Activated T-helper 2 cell treated with anti-CD3 and anti-CD28 coated beads, Interferon-gamma antibody, Interleukin-2, Interleukin-4, amounts not matched to agents 10 μg/mL and 5 μg/mL and 100 μg/mL, durations not matched to agents 14 hours and 24 hours and 36 hours (primary cell): ENCODE data around the gene MACROH2A1. TPM values are rescaled to one million over a fixed set of nuclear protein-coding genes. Genes with fewer than 3 reads are reported as not detected.
A peak's percentile ranks its signal among the peaks of the same experiment; 100 is the strongest.

ENCODE experiments used
- DNase-seq: peaks from one replicate; pipeline ENCODE4 v3.0.0; 2021; ENCODE audit warnings: low spot score
- H3K27ac Mint-ChIP-seq: one replicate; pipeline ENCODE4 v1.8.0; 2021; ENCODE audit warnings: mixed read lengths
- H3K27me3 Mint-ChIP-seq: one replicate; pipeline ENCODE4 v1.8.0; 2021; ENCODE audit warnings: low read depth, mixed read lengths
- H3K36me3 Mint-ChIP-seq: one replicate; pipeline ENCODE4 v1.8.0; 2021; ENCODE audit warnings: low read depth, mixed read lengths
- H3K4me1 Mint-ChIP-seq: one replicate; pipeline ENCODE4 v1.8.0; 2021; ENCODE audit warnings: low read depth, mixed read lengths
- H3K4me3 Mint-ChIP-seq: one replicate; pipeline ENCODE4 v1.8.0; 2021; ENCODE audit warnings: low read depth, mild to moderate bottlenecking, moderate library complexity, mixed read lengths
- H3K9me3 Mint-ChIP-seq: one replicate; pipeline ENCODE4 v1.8.0; 2021; ENCODE audit warnings: mixed read lengths
- intact Hi-C: fragments of 100-400 bp; cut with micrococcal nuclease; formaldehyde crosslinking; loops from one replicate; pipeline ENCODE4 v1.15.1; 2023
- total RNA-seq: library from RNA; stranded (reverse); gene quantifications from 2 replicates; pipeline ENCODE4 v1.2.3, GENCODE V29; 2022

Gene MACROH2A1
- total RNA-seq, 1 donor from 2014 or later, result 285 TPM

DNA sequence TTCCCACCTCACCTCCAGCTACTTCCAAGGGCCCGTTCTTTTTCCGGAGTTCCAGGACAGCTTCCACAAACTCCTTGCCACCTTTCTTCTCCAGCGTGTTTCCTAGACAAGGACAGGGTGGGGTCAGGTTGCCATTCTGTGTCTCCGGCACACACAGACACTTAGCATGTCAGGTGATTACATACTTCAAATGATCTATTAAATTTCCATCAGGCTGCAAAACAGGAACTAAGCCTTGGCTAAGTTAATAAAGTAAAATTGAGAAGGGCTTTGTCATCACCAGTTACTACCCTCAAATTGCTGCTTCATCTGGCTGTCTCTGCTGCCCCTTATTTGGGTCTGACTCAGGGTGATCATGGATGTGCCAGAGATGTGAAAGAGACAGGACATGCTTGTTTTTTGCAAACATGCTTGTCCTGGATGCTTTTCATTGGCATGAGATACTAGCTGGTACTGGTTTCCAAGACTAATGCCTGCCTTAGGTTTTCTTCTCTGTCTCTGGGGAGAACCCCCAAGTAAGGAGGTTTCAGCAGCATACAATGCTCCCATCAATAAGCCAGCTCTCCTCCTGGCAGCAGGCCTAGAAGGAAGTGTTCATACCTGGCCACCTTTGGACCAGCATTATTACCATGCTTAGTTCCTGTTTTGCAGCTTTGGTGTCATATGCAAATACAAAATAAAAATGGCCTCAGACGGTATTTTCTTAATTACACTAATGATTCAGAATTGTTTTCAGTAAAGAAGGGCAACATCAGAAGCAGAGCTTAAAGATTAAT, 52.9 kb downstream of the MACROH2A1 start:
- DNase-seq, result no peak
- intact Hi-C loops, result no loop called here
- H3K27ac Mint-ChIP-seq, result no peak overlapping the region
- no peak overlapping the region for H3K4me3 Mint-ChIP-seq
- H3K9me3 Mint-ChIP-seq, result no peaks in the 10 kb centered on the region
- H3K4me1 Mint-ChIP-seq, result no peaks in the 10 kb centered on the region
- no peaks in the 10 kb centered on the region for H3K27me3 Mint-ChIP-seq
- peaks cover 62% of the 10 kb centered on the region for H3K36me3 Mint-ChIP-seq

DNA sequence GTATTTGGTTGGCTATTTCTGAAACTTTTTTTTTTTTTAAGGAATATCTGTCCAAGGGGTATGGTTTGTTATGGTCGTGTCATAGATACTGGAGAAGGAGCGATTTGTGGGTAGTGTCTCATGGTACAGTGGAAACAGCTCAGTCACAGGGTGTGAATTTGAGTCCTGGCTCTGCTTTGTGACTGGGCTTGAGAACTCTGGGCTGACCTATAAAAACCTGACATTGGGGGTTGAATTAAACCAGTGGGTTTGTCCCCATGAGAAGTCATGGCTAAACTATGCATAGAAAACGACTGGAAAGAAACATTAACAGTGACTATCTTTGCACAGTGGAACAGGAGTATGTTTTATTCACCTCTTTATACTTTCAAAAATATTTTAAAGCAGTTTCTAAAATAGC, 54.7 kb downstream of the MACROH2A1 start:
- no peaks in the 10 kb centered on the region for H3K27me3 Mint-ChIP-seq
- no peak for DNase-seq
- no peak overlapping the region for H3K27ac Mint-ChIP-seq
- no peak overlapping the region for H3K4me3 Mint-ChIP-seq
- intact Hi-C loops, result no loop called here
- peaks cover 67% of the 10 kb centered on the region for H3K36me3 Mint-ChIP-seq
- H3K9me3 Mint-ChIP-seq, result no peaks in the 10 kb centered on the region
- no peaks in the 10 kb centered on the region for H3K4me1 Mint-ChIP-seq

DNA sequence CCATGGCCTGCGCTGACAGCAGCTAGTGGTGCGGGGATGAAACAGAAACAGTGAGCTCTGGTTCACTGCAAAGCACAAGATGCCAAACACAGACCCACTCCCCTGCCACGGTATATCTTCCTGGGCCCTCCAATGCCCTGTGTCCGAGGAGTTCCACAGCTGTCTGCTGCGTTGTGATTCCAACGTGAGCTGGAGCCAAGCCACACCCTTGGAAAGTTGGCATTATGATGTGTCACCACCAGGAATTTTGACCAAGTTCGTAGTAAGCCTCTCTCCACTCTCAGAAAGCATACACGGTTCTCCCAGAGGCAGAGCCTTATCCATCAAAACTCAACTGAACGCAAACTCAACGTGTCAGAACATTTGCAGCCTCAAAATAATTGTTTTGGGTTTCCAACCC, 55.6 kb downstream of the MACROH2A1 start:
- no peak overlapping the region for H3K4me3 Mint-ChIP-seq
- no peak overlapping the region for H3K27ac Mint-ChIP-seq
- H3K9me3 Mint-ChIP-seq, result no peaks in the 10 kb centered on the region
- H3K36me3 Mint-ChIP-seq, result peaks cover 71% of the 10 kb centered on the region
- H3K27me3 Mint-ChIP-seq, result no peaks in the 10 kb centered on the region
- intact Hi-C loops, result no loop called here
- DNase-seq, result no peak
- H3K4me1 Mint-ChIP-seq, result no peaks in the 10 kb centered on the region

DNA sequence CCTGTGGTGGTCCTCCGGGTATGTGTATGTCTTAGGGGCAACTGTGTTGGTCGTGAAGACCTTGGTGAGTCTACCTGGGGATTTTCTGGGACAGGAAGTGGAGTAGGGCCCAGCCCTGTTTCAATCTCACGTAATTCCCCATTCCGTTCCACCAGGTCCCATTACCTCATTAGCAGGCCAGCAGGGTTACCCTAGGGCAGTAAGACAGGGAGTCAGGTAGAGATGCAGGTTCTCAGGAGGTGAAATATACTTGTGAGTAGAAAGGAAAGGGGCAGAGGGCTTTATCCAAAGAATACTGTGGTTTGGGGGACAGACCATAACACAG, 56.5 kb downstream of the MACROH2A1 start:
- Mint-ChIP-seq H3K27me3 (no peaks in the 10 kb centered on the region), H3K27ac (no peak overlapping the region), H3K4me1 (no peaks in the 10 kb centered on the region), H3K36me3 (peaks cover 76% of the 10 kb centered on the region), H3K4me3 (no peak overlapping the region), H3K9me3 (no peaks in the 10 kb centered on the region)
- intact Hi-C loops, result no loop called here
- no peak for DNase-seq

DNA sequence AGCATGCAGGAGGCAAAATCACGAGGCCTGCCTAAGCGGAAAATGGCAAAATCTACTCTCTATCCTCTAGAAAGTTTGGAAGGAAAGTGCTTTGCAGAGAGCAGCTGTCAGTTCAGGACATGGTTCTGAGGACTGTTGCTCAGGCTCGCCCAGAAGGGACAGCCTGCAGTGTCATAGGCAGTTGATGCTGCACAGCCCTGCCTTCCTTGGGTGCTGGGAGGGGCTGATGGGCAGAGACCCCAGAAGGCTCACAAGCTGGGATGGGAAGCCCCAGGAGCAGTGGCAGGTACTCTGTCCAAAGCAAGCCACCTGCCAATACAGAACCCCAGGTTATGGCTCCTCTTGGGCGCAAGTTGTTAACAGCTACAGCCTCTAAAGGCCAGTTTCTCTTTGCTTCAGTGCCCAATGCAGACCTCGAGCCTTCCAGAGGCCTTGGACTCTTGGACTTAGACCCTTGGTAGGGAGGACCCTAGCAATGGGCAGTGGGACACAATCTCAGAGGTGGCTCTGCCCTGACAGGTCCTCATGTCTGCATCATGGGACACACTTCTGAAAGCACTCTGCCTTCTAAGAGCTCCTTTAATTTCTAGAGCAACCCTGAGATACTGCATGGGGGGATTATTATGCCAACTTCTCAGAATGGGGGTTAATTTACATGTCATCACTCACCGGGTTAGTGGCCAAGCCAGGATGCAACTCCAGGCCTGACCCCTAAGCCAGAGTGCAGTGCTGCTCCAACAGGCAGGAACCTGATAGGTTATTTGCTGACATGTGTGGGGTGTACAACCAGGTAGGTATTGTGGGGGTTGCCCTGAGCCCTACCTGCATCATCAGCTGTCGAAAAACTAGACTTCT, 57.1 kb downstream of the MACROH2A1 start:
- Mint-ChIP-seq H3K4me1 (no peaks in the 10 kb centered on the region), H3K4me3 (no peak overlapping the region), H3K9me3 (no peaks in the 10 kb centered on the region), H3K27me3 (no peaks in the 10 kb centered on the region), H3K27ac (no peak overlapping the region), H3K36me3 (peaks cover 78% of the 10 kb centered on the region)
- intact Hi-C loops, result no loop called here
- no peak for DNase-seq

DNA sequence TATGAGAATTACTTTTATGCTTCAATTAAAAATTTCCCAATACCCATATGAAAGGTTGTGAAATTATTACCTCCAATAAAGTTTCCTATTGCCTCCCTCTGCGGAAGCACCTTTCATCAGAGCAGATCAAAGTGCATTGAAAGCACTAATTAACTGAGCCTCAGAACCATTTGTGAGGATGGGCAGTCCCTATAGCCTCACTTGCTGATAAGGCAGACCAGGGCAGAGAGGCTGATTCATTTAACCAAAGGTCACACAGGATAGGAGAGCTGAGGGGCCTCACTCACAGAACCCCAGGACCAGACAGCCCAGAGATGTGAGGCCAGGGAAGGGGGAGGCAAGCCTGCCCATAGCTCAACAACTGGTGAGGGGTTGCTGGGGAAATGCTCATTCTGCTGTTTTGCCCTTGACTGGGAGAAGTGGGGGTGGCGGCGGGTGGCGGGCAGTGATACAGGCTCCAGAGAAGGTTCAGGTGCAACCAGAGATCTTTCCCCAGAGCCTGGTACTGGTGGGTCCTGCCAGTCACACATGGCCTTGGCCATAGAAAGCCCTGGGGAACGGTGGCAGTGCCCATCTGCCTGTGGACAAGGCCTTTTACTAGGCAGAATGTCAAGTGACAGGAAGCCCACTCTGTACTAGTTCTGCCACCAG, 57.9 kb downstream of the MACROH2A1 start:
- Mint-ChIP-seq H3K36me3 (peaks cover 79% of the 10 kb centered on the region), H3K4me1 (no peaks in the 10 kb centered on the region), H3K27ac (peak overlapping the region; percentile 65), H3K27me3 (no peaks in the 10 kb centered on the region), H3K4me3 (no peak overlapping the region), H3K9me3 (no peaks in the 10 kb centered on the region)
- intact Hi-C loops, result no loop called here
- DNase-seq, result no peak

DNA sequence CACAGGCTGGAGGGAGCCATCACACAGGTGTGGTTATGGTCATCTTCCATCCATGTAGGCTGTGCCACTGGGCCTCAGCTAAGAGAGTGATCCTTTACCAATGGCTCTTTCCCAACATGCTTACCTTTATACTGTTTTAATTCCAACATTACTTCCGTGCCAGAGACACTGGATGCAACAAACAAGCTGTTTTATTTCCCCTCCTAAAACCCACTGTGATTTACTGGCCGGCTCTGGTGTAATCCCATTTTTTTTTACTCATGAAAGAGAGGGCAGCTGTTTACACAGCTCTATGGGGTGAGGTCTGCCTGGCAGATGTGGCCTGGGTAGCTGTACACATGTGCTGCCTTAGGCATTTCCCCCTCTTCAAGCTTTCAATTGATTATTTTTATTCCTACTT, 58.5 kb downstream of the MACROH2A1 start:
- H3K4me3 Mint-ChIP-seq, result no peak overlapping the region
- no peaks in the 10 kb centered on the region for H3K9me3 Mint-ChIP-seq
- H3K36me3 Mint-ChIP-seq, result peaks cover 76% of the 10 kb centered on the region
- H3K4me1 Mint-ChIP-seq, result no peaks in the 10 kb centered on the region
- H3K27ac Mint-ChIP-seq, result no peak overlapping the region
- intact Hi-C loops, result no loop called here
- no peak for DNase-seq
- H3K27me3 Mint-ChIP-seq, result no peaks in the 10 kb centered on the region

DNA sequence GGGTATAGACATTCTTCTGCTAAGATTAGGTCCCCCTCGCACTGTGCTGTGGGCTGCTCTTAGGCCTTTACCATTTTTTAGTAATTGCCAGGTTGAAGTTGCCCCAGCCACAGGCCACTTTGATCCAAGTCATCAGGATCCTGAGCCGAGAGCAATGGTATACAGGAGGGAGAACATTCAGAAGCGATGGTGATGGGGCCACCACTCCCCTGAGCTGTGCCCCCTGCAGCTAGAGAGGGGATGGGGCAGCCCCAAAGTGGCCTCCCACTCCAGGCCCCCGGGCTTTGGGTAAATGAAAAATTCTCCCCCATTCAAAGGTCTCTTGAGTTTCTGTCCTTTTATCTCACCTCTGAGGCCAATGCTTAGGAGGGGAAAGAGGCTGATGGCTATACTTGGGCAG, 59.4 kb downstream of the MACROH2A1 start:
- intact Hi-C loops, result no loop called here

DNA sequence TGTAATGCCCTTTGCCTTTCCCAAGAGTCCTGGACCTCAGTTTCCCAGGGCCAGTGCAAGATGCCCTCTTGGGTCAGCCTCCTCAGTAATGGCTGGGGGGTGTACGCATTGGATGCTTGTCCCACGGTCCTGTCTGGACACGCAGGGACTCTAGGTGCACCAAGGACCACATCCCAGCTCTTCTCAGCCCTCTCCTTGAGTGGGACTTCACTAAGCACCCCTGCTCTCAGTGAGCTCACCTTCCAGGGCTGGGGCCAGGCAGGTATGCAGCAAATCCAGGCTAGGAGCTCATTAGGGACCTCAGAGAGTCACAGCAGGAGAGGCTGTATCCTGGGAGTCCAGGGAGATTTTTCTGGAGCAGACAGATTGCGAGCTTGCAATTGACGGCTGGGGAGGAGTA, 59.8 kb downstream of the MACROH2A1 start:
- Mint-ChIP-seq H3K9me3 (no peaks in the 10 kb centered on the region), H3K27ac (no peak overlapping the region), H3K4me3 (no peak overlapping the region), H3K36me3 (peaks cover 78% of the 10 kb centered on the region), H3K4me1 (peaks cover 2% of the 10 kb centered on the region), H3K27me3 (no peaks in the 10 kb centered on the region)
- no peak for DNase-seq
- intact Hi-C loops, result no loop called here

More for the DNA sequence above, 59.4 kb downstream of the MACROH2A1 start:
- Mint-ChIP-seq H3K36me3 (peaks cover 77% of the 10 kb centered on the region), H3K4me3 (no peak overlapping the region), H3K4me1 (peaks cover under 1% of the 10 kb centered on the region), H3K27me3 (no peaks in the 10 kb centered on the region), H3K27ac (no peak overlapping the region), H3K9me3 (no peaks in the 10 kb centered on the region)
- DNase-seq, result no peak

DNA sequence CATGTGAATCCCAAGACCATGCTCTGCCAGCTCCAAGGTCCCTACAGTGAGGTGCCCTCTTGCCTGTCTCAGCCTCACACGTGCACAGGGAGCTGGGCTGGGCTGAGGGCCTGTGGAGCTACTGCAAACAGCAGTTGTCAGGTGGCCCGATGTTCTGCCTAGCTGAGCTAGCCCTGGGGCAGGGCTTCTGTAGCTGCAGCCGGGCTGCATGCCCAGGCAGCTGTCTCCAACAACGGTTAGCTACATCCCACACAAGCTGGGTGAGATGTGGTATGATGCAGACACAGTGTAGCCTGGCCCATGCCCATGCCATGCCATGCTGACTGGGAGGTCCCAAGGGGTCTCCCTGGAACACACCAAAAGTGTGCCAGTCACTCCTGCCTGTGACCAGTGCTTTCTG, 62.0 kb downstream of the MACROH2A1 start:
- Mint-ChIP-seq H3K9me3 (no peaks in the 10 kb centered on the region), H3K27me3 (no peaks in the 10 kb centered on the region), H3K27ac (no peak overlapping the region), H3K4me3 (no peak overlapping the region), H3K4me1 (peaks cover 2% of the 10 kb centered on the region), H3K36me3 (peaks cover 76% of the 10 kb centered on the region)
- DNase-seq, result no peak
- intact Hi-C loops, result no loop called here

DNA sequence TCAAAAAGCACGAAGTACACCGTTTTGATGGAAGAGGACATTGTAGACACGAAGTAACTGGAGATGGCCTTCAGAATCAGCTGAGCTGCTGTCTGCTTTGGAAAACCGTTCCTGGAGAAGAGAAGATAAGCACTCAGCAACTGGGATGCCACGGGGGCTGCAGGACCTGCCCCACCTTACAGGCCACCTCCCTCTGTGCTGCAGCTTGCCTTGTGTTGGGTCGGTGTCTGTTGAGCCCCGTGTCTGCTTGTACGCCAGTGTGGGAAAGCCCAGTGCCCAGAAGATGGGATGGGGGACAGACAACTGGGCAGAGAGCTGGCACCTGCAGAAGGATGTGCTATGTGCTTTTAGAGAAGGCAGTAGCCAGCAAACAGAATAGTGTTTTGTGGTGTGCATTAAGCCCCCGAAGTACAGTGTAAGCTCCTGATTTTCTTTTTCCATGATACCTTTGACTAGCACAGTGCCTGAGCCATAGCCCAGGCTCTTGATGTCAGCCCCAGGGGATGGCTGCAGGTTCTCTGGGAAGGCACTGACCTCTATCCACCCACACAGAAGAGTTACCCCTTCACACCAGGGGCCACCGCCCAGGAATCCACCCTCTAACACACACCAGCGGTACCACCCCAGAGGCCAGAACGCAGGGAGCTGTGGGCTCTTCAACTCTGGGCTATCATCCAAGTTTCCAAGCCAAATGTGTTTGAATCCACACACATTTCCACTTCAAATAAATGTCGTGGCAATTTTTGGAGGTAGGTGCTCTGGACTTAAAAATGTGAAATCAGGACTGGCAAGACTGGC, 63.8 kb downstream of the MACROH2A1 start:
- no peak for DNase-seq
- Mint-ChIP-seq H3K4me1 (peaks cover 2% of the 10 kb centered on the region), H3K36me3 (peaks cover 73% of the 10 kb centered on the region), H3K27ac (no peak overlapping the region), H3K27me3 (no peaks in the 10 kb centered on the region), H3K4me3 (no peak overlapping the region), H3K9me3 (no peaks in the 10 kb centered on the region)
- intact Hi-C loops, result no loop called here

DNA sequence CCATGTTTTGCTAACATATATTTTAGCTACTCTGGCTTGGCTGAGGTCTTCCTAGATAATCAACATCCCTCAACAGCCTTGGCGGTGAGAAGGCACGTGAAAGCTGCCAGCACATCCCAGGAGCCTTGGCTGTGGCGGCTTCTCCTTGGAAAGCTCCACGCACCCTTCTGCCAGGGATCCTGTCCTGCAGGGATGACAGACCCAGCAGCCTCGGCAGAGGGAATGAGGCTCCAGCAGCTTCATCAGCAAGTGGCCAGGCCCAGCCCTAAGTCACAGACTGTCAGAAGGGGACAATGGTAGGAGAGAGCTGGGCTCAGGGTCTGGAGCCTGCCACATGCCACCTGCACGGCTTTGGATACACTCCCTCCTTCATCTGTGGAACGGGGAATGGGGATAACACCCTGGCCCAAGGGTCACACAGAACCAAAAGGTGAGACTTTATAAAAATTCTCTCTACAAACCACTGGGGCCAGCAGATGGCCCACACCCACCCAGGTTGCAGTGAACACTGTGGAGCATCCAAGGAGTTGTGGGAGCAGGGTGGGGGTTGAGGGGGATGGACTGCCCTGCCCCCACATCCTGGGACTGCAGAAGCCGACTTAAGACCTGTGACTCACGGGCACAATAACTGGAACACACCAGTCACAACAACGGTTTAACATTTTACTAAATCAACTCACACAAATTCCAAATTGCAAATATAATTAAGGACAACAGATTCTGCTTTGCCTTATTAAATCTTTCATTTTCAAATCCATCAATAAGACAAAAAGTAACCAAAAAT, 65.1 kb downstream of the MACROH2A1 start:
- Mint-ChIP-seq H3K9me3 (no peaks in the 10 kb centered on the region), H3K4me1 (peaks cover 2% of the 10 kb centered on the region), H3K36me3 (peaks cover 63% of the 10 kb centered on the region), H3K4me3 (no peak overlapping the region), H3K27ac (no peak overlapping the region), H3K27me3 (no peaks in the 10 kb centered on the region)
- no peak for DNase-seq
- intact Hi-C loops, result no loop called here
